KG1 (cell line): Measurements from ENCODE around the gene PLXDC2.

Experiments used
- DNase-seq: peaks from one replicate; lab custom pipeline; 2025; lab: John Stamatoyannopoulos, UW

Gene PLXDC2

DNA sequence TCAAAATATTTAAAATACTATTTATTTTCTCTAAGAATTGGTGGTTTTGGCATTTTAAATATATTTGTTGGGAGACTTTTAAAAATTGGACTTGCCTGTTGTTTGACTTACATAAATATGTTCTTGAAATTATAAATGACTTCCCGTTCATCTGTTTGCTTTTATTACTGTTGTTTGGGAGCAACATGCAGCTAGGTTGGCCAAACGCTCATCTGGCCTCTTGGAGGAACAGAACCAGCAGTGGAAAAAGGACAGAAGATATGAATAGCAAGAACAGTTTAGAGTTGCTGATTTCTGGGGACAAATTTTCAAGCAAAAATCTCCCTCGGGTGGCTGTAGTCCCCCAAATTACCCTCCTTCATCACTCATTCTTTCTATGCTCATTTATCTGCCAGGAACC is 41.6 kb downstream of the PLXDC2 start:
- DNase-seq = no peak

DNA sequence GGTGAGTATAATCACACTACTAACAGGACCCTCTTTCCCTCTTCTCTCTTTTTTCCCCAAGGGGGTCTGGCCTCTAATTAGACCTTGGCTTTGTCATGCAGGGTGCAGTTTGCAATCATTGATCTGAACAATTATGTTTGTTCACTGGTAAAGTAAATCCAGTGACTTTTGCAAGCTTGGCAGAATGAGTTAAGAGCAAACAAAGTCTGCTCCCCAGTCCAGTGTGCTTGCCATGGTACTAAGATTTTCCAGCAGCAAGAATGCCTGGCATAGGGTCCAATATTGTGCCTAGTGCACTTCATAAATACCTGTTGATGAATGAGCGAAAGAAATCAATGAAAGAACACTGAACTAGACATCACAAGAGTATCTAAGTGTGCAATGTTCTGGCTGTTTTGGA is 43.9 kb downstream of the PLXDC2 start:
- no peak for DNase-seq

DNA sequence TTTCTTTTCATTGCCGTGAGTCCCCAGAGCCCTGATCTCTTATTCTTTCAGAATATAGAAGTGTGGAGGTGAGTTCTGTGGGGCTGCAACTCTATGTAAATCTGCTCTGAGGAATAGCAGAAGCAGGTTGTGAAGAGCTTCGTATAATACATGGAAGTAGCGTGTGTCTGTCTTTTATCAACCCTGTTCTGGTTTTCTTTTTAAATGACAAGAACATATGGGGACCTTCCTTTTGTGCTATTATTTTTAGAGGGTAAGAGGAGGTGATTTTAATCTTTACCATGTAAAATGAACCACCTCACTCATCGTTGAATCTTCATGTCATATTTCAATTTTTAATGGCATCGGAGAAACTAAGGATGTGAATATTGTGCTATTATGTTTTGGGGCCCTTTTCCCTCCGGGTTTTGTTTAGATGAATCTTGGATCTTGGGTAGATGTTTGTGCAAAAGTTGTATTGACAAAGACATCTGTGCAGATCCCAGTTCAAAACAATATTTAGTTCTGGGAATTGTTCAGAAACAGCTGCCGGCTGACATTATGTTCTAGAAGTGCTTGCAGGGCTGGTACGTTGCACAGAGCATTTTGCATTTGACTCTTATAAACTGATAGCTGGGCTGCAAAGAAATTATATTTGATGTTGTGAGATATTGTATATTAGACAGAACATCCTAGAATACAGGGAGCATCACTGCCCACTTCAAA is 46.7 kb downstream of the PLXDC2 start:
- no peak for DNase-seq

DNA sequence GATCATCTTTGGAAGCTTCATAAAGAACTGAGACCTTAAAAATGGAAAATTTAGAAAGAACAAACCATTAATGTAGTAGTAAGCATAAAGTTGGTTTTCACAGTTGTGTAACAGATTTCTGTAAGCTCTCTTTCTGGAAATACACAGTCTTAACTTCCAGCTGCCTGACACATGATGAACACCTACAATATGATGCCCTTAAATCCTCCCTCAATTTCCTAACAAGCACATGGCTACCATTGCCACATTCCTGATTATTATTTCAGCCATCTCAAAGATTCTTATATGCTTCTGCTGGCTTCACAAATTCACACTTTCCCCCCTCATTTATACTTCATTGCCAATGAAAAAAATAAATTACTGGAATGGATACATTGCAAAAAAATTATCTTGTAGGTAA is 49.4 kb downstream of the PLXDC2 start:
- DNase-seq = no peak

DNA sequence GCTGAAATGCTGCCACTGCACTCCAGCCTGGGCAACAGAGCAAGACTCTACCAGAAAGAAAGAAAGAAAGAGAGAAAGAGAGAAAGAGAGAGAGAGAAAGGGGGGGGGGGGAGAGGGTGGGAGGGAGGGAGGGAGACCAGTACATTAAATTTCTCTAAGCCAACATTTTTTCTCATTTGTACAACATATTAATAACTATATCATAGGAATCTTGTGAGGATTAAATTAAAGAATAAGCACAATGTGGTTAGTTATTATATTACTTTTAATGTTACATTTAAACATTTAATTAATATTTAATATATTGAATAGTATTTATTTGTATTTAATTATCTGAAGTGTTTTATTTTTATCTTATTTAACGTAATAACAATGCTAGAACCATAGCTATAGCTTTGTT is 53.1 kb downstream of the PLXDC2 start:
- no peak for DNase-seq

DNA sequence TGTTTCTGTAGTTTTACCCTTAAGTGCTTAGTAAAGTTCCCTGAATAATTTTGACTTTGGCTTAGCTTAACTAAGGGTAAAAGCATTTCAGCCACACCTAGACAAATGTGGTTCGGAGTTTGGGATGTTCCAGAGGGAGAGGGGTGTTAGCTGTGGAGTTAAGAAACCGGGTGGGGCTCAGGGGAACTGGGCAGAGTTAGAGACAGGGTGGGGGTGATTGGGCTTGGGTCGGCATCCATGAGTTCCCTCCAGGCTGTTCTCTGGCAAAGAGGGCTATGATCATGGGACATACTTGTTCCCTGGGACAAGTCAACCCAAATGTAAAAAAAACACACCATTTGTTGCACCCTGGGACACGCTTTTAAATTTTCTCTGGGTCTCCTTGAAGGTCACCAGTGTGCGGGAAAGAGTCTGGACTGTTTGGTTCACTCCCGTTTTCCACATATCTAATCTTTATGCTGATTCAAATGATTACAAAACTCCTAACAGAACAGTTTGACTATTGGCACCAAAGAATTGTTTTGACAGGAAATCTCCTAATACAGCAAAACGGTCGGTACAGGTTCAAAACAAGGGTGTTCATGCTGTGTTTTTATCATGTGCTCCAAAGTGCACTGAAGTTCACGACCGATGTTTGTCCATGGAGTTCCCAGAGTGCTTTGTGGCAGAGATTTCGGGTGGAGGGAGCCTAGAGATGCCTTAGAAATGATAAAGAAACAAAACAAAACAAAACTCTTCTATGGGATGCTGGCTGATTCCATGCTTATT is 56.5 kb downstream of the PLXDC2 start:
- DNase-seq = no peak

DNA sequence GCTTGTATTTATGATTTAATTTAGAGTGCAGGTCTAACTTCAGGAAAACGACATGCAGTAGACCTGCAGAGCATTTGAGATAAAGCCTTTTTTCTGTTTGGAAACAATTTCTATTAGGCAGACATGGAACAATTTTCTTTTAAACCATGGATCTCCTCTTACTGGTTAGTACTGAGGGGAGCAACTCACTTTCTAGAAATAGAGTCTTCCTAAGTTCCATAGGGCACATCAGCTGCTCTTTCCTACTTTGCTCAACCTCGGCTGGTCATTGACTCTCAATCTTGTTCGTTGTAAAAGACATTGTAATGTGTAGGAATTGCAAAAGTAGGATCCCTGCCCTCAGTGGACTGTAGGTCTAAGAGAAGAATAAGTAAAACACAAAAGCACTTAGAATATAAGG is 58.0 kb downstream of the PLXDC2 start:
- no peak for DNase-seq

DNA sequence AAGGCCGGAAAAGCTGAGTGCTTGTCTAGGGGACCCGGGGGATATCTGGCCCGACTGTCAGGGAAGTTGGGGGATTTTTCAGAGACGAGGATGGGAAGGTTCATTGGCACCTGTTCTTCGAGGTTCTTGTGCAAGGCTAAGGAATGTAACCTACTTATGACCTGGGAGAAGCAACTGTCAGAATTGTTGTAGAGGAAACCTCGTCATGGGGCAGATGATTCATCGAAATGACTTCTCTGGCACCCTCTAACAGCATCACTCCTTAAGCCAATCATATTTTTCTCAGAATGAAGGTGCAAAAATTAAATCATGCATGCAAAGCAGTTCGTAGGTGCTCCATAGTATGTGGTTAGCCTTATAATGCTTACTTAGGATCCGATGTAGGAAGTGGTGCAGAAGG is 58.6 kb downstream of the PLXDC2 start:
- no peak for DNase-seq

DNA sequence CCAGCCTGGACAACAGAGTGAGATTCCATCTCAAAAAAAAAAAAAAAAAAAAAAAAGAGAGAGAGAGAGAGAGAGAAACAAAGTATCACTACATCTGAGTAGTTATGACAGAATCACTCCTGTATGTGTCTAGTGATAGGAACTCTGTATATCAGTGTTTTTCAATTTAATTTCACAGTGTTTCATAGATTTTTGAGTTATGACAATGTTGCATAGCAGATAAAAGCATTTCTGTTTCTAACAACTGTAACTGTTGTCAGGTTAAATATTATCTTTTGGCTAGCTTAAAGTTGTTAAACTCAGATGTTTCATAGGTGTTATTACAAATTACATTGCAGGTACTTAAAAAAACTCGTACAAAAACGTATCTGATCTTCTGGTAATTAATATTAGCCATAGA is 60.3 kb downstream of the PLXDC2 start:
- no peak for DNase-seq

DNA sequence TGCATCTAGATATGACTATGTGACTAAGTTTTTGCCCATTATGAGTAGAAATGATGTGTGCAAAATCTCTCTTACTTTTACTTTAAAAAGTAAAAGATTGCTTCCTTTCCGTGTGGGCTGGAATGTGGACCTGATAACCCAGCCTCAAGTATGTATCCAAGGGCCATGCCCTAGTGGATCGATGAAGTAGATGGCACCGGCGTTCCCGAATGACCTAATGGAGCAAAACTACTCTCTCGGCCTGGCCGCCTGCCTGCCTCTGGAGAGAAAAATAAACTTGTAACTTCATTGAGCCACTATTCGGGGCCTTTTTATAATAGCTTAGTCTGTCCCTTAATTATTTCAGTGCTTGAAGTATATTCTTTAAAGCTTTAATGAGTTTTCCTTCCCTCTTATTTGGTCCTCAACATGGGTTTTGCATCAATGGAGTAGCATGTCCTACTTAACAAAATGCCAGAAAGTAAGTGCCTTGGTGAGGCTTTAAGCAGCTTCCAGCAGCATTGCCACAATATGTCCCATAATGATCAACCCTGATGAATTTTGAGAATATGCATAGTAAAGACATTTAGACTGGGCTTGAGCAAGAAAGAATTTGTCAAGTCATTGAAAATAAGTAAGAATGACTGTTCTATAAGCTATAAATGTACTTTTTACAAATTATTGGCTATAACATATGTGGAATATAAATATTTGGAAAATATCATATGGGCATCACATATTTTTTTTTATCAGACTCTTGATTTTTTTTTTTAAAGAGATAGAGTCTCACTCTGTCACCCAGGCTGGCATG is 61.4 kb downstream of the PLXDC2 start:
- no peak for DNase-seq

DNA sequence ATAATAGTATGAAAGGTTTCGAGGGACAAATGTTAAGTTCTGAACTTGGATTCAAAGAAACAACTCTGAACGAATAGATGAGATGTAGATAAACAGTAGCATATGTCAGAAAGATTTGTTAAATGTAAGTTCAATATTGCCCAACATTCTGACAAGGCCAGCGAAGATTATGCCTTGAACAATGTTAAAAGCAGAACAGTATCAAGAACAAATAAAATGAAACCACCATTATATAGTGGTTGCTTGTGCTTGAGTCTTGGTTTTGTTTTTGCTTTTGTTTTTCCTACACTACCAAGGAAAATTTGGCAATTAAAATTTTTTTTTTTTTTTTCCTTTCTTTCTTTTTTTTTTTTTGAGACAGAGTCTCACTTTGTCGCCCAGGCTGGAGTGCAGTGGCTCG is 66.4 kb downstream of the PLXDC2 start:
- DNase-seq = no peak

DNA sequence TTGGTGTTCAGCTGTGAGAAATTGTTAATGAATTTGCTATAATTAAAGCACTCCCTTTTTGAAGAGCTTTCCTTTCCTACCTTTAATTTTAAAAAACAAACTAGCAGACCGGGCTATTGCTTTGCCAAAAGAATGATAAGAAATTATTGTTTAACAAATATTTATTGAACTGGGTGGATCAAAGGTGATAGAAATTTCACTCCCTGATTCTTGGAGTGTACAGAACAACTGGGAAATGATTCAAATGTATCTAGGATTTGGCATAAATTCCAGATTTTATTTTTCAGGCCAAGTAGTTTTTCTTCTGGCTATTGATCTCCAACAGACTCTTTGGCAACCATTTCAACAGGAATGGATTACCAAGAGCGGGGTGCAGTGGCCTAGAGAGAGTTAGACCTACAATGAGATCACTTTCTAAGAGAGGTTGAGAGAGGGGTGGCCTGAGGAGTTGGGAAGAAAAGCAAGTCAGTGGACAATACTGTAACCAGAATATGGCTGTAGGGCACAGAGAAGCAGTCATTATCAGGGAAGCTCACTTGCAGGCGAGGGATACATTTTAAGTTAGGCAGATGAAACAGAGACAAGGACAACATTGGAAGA is 71.9 kb downstream of the PLXDC2 start:
- DNase-seq = no peak

DNA sequence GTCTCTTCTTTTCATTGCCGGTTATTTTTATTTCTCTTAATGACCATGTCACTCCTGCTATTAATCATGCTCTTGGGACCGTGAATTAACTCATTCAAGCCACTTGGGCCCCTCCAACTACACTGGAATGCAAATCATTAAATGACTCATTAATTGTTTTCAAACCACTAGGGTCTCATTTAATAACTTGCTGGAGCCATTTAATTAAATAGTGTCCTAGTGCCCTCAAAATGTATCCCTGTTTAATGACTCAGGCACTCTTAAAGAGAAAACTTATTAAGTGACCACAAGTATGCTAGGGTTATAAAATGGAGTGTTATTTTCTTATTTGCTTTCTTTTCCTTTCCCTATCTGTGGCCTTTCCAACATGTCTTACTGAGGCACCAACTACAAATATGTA is 73.0 kb downstream of the PLXDC2 start:
- no peak for DNase-seq

DNA sequence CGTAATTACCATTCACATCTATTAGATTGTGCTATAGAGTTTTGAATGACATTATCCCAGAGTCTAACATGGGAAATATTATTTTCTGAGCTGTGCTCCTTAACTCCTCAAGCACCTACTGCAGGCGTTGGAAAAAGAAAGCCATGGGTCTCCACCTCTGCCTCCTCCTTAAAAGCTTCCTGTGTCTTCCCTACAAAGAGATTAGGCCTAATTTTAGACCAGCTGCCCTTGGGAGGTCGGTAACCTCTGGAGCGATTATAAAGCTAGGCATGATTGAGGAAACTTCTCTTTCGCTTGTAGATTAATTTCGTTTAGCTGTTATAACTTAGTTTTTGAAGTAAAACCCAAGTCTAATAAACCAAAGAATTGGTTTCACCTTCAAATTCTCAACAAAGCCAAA is 75.2 kb downstream of the PLXDC2 start:
- DNase-seq = no peak

DNA sequence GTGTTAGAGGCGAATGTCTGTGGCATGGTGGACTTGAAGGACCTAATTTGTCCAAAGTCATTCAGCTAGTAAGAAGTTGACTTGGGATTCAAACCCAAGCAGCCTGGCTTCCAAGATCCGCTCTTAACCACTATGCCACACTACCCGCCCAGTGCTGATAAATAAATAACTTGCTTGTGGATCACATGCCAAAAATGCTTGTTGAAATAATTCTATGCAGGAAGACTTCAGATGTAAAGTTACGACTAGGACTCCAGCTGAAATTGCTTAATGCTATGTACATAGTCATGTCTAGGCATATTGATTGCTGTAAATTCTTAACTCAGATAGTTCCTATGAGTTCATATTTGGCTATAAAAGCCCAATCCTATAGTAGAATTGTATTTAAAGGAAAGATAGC is 76.0 kb downstream of the PLXDC2 start:
- no peak for DNase-seq

DNA sequence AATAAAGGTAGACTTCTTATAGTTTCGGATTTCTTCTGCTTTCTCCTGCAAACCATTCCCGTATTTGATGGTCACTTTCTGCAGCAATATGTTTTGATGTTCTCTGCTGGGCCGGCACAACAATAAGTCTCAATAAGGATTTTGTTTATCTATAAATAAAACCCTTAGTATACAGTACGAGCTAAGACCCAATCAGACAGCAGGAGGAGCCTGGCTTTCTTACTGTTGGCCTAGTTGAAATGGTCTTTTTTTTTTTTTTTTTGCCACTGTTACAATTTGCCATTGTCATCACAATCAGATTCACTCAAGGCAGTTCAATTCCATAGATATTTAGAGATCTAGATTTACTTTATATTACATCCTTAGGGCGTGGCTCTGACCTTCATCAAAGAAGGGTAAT is 76.4 kb downstream of the PLXDC2 start:
- DNase-seq = no peak

DNA sequence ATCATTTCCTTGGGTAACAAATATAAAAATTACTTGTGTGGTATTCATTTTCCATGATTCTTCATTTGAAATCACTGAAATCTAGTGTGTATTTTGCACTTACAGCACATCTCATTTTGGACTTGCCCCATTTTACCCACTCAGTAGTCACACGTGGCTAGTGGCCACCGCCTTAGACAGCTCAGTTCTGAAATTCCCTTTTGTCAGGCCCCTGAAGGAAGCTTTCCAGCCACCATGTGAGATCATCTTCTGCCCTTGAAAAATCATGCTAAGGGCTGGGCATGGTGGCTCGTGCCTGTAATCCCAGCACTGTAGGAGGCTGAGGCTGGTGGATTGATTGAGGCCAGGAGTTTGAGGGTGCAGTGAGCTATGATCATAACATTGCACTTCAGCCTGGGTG is 79.3 kb downstream of the PLXDC2 start:
- no peak for DNase-seq

DNA sequence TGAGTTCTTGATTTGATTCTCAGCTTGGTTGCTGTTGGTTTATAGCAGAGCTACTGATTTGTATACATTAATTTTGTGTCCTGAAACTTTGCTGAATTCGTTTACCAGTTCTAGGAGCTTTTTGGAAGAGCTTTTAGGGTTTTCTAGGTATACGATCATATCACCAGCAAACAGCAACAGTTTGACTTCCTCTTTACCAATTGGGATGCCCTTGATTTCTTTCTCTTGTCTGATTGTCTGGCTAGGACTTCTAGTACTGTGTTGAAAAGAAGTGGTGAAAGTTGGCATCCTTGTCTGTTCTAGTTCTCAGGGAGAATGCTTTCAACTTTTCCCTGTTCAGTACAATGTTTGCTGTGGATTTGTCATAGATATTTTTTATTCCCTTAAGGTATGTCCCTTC is 86.2 kb downstream of the PLXDC2 start:
- DNase-seq = no peak

DNA sequence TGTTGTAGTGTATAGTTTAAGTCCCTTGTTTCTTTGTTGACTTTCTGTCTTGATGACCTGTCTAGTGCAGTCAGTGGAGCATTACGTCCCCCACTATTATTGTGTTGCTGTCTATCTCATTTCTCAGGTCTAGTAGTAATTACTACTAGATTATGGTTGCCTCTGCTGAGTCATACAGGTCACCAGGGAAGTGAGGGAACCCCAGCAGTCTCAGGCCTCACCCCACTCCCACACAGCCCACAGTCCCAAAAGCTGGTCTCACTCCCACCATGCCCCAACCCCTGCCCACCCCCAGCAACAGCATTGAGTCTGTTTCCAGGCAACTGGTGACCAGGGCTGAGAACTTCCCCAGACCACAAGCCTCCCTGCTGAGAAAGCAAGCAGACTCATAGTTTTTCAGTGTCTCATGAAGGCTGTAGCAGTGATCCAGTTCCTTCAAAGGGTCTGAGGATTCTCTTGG is 88.0 kb downstream of the PLXDC2 start:
- no peak for DNase-seq

DNA sequence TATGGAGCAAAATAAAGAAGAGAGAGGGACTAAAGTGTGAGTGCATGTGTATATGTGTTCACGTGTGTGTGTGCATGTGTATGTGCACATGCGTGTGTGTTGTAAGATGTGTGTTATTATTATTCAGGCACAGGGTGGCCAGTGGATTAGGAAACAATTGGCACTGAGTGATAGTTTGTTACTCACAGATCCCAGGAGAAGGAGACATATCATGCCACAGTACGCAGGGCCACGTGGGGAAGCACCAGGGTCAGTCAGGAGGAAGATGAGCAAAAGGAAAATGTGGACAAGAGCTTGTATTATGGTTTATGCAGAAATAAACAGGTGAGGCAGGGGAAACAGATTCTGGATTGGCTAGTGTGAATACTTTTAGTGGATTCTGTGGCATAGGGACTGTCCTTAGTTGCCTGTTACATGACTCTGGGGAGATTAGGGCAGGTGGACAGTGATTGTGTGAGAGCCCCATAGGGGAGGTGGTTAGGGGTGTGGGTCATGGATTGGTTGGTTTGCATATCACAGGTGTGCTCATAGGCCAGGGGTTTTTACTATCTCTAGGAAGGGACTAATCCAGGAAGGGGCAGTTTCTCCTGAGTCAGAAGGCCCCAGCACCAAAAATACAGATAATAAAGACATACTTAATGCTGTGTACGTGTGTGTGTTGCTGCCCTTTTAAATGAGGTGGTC is 90.0 kb downstream of the PLXDC2 start:
- no peak for DNase-seq

DNA sequence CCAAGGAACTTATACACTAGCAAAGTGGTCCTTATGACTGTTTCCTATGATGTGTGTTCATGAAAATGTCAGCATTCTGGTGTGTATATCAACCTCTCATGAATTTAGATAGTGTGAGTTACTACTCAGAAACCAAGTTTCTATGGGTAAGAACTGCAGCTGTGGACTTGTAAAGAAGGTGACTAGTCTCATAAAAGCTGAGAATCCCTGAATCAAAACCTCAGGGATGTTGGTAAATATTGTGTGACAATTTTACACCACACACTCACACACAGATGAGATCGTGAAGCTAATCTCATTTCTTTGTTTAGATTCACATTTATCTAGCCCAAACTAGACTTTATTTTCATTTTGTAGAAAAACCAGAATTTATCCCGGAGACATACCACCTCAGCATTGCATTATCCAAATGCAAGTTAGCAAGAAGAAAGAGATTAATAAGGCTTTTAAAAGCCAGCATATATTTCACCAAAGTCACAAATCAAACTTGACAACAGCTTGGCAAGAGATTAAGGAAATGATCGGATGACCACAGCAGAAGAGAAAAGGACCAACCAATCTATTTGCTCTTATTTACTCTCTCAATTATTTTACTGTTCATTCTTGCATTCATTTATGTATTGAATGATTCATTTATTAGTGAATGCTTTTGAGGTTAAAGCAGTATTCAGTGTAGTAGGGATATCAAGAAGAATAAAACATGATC is 92.9 kb downstream of the PLXDC2 start:
- no peak for DNase-seq
